ENCODE results near the gene COL10A1.
"Not testable (repeated sequence)": the region's sequence is repeated elsewhere in the genome, so short reads cannot be mapped to it uniquely, and the experiment has no call there.

The COL10A1 gene

GRCh38 chr6:116127771-116128493 lies 2.0 kb upstream of the COL10A1 start:
- no peak overlapping the region for H3K27ac ChIP-seq
- no peak for DNase-seq (ENCODE audit: low read depth, low spot score)

- no peak overlapping the region for H3K27ac ChIP-seq
- no peak for DNase-seq (ENCODE audit: low read depth, low spot score)
Measured at GRCh38 chr6:116120430-116120829, 5.5 kb downstream of the COL10A1 start.

GRCh38 chr6:116118608-116119007 lies 7.3 kb downstream of the COL10A1 start:
- no peak overlapping the region for H3K27ac ChIP-seq
- DNase-seq (ENCODE audit: low read depth, low spot score), result no peak

GRCh38 chr6:116115781-116116180 lies 10.2 kb downstream of the COL10A1 start:
- no peak for DNase-seq (ENCODE audit: low read depth, low spot score)
- H3K27ac ChIP-seq, result no peak overlapping the region

GRCh38 chr6:116113386-116113785 lies 12.5 kb downstream of the COL10A1 start:
- no peak for DNase-seq (ENCODE audit: low read depth, low spot score)
- no peak overlapping the region for H3K27ac ChIP-seq

- DNase-seq (ENCODE audit: low read depth, low spot score), result no peak
- no peak overlapping the region for H3K27ac ChIP-seq
Measured at GRCh38 chr6:116111552-116112528, 14.1 kb downstream of the COL10A1 start.

- no peak for DNase-seq (ENCODE audit: low read depth, low spot score)
- no peak overlapping the region for H3K27ac ChIP-seq
Measured at GRCh38 chr6:116108836-116109235, 17.1 kb downstream of the COL10A1 start.

GRCh38 chr6:116106146-116106545 lies 19.8 kb downstream of the COL10A1 start:
- no peak overlapping the region for H3K27ac ChIP-seq
- no peak for DNase-seq (ENCODE audit: low read depth, low spot score)

- no peak overlapping the region for H3K27ac ChIP-seq
- DNase-seq (ENCODE audit: low read depth, low spot score), result no peak
Measured at GRCh38 chr6:116105247-116105646, 20.7 kb downstream of the COL10A1 start.

GRCh38 chr6:116104636-116105035 lies 21.3 kb downstream of the COL10A1 start:
- no peak for DNase-seq (ENCODE audit: low read depth, low spot score)
- H3K27ac ChIP-seq, result no peak overlapping the region

- DNase-seq (ENCODE audit: low read depth, low spot score), result no peak
- no peak overlapping the region for H3K27ac ChIP-seq
Measured at GRCh38 chr6:116102873-116103272, 23.1 kb downstream of the COL10A1 start.

- H3K27ac ChIP-seq, result no peak overlapping the region
- DNase-seq (ENCODE audit: low read depth, low spot score), result no peak
Measured at GRCh38 chr6:116101790-116102189, 24.1 kb downstream of the COL10A1 start.

- no peak for DNase-seq (ENCODE audit: low read depth, low spot score)
- H3K27ac ChIP-seq, result peak overlapping the region; percentile 83
Measured at GRCh38 chr6:116101302-116101718, 24.6 kb downstream of the COL10A1 start.

- H3K27ac ChIP-seq, result peak within 1 kb of the TSS; percentile 83
- no peak for DNase-seq (ENCODE audit: low read depth, low spot score)
Measured at GRCh38 chr6:116100419-116101301, 25.3 kb downstream of the COL10A1 start, which contains the start of gene NT5DC1. NT5DC1 (plus strand) TSS chr6:116100853; CDS start chr6:116100931, 78 bp downstream.

GRCh38 chr6:116099036-116099435 lies 26.9 kb downstream of the COL10A1 start:
- no peak overlapping the region for H3K27ac ChIP-seq
- no peak for DNase-seq (ENCODE audit: low read depth, low spot score)

- no peak for DNase-seq (ENCODE audit: low read depth, low spot score)
- no peak overlapping the region for H3K27ac ChIP-seq
Measured at GRCh38 chr6:116096979-116097816, 28.7 kb downstream of the COL10A1 start.

GRCh38 chr6:116096048-116096759 lies 29.7 kb downstream of the COL10A1 start:
- not testable (repeated sequence) for DNase-seq (ENCODE audit: low read depth, low spot score); H3K27ac ChIP-seq

- DNase-seq (ENCODE audit: low read depth, low spot score), result no peak
- no peak overlapping the region for H3K27ac ChIP-seq
Measured at GRCh38 chr6:116094041-116094440, 31.9 kb downstream of the COL10A1 start.

- H3K27ac ChIP-seq, result no peak overlapping the region
- DNase-seq (ENCODE audit: low read depth, low spot score), result no peak
Measured at GRCh38 chr6:116090251-116090650, 35.7 kb downstream of the COL10A1 start.
